HG03520 (cell line): ENCODE results near the gene ZNF467.

Experiments used
- ATAC-seq: cut with Tn5 transposase; IDR thresholded peaks from one replicate; pipeline ENCODE4 v1.9.1; 2021; ENCODE audit warnings: mild to moderate bottlenecking, moderate library complexity; ENCODE audit not compliant: unreplicated experiment

The ZNF467 gene

DNA sequence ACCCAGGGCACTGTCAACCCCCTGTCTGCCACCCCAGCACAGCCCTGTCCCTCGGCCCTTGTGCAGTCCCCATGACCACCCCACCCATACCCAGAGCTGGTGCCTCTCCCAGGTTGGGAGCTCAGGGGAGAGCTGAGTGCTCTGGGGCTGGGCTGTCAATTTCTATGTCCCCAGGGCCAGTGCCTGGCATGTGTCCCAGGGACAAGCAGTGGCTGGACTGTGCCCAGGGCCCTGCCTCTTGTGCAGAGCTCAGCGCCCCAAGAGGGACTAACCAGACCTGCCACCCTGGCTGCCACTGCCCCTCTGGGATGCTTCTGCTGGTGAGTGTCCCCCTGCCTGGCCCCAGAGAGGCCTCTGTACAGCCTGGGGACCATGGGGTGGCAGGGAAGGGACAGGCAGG, 35.8 kb upstream of the ZNF467 start:
- no peak for ATAC-seq

DNA sequence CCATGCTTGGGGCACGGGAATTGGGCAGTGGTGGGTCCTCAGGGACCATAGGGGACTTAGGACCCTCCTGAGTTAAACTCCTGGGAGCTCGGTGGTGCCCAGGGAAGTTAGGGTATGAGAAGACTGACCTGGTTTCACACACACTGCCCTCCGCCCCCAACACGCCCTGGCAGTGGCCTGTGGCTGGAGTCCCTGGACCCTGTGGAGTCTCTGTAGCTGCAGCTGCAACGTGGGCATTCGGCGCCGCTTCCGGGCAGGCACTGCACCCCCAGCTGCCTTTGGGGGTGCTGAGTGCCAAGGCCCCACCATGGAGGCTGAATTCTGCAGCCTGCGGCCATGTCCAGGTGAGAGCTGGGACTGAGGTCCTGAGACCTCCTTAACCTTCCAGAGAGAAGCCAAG, 34.9 kb upstream of the ZNF467 start:
- no peak for ATAC-seq

DNA sequence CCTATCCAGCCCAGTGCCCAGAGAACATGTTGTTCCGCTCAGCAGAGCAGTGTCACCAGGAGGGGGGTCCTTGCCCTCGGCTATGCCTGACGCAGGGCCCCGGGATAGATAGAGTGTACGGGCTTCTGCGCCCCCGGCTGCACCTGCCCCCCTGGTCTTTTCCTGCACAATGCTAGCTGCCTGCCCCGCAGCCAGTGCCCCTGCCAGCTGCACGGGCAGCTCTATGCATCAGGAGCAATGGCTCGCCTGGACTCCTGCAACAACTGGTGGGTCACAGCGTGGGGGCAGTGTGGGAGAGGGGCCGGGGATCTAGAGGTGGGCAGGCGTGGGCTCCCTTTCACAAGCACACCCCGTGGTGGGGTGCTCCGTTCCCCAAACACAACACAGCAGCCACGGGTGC, 33.3 kb upstream of the ZNF467 start:
- ATAC-seq: no peak

DNA sequence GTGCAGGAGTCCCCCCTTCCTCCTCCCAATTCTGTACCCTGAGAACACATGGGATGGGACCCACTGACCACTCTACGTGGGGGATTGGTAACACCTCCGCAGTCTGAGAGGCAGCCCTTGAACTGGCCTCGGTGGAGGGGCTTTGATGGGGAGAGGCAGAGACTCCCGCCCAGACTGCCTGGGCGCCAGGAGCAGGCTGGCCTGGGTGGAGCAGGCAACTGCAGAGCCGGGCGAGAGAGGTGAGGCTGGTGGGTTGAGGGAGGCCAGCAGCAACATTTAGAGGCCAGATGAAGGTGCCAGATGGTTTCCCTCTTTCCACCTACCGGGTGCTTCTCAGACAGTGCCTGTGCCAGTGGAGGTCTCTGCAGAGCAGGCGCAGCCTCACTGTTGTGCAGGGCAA, 30.7 kb upstream of the ZNF467 start:
- no peak for ATAC-seq

DNA sequence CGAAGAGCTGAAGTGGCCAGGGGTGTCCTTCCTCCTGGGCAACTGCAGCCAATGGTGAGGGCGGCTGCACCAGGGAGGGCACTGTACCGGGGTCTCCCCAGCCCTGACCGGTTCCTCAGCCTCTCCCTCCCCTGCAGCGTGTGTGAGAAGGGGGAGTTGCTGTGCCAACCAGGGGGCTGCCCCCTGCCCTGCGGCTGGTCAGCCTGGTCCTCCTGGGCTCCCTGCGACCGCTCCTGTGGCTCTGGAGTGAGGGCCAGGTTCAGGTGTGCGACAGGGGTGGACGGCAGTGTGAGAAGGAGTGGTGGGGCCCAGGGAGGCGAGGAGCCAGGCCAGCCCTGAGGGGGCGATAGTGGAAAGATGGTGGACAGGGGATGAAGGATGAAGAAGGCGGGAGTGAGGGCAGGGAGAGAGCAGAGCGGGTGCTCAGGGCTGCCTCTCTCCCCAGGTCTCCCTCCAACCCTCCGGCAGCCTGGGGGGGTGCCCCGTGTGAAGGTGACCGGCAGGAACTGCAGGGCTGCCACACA, 30.2 kb upstream of the ZNF467 start:
- no peak for ATAC-seq

DNA sequence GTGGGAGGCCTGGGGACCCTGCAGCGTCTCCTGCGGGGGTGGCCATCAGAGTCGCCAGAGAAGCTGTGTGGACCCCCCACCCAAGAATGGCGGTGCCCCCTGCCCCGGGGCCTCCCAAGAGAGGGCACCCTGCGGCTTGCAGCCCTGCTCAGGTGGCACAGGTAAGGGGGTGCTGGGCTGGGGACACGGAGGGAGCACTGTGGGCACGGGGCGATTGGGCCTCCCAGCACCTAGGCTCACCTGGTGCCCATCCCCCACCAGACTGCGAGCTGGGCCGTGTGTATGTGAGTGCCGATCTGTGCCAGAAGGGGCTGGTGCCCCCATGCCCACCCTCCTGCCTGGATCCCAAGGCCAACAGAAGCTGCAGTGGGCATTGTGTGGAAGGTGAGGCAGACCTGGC, 29.6 kb upstream of the ZNF467 start:
- ATAC-seq: no peak

DNA sequence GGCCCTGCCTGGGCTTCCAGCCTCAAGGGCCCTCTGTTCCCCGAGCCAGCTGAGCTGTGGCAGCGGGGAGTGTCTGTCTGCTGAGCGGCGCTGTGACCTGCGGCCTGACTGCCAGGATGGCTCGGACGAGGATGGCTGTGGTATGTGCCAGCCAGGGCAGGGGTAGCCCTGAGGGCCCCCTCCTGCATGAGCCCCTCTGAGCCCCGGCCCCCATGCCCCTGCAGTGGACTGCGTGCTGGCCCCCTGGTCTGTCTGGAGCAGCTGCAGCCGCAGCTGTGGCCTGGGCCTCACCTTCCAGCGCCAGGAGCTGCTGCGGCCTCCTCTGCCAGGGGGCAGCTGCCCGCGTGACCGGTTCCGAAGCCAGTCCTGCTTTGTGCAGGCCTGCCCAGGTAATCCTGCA, 28.4 kb upstream of the ZNF467 start:
- no peak for ATAC-seq

DNA sequence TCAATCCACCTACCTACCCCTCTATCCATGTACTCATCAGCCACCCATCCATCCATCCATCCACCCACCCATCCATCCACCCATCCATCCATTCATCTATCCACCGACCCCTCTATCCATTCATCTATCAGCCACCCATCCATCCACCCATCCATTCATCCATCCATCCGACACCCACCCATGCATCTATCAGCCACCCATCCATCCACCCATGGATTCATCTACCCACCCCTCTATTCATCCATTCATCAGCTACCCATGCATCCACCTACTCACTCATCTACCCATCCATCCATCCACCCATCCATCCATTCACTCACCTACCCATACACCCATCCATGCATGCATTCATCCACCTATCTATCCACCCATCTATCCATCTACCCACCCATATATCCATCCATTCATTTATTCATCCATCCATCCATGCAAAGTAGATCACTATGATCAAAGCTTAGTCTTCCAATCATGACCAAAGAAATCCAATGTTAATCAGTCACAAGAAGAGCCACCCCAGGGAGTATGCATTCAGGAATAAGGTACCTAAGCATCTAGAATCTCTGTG, 27.7 kb upstream of the ZNF467 start:
- ATAC-seq: no peak

DNA sequence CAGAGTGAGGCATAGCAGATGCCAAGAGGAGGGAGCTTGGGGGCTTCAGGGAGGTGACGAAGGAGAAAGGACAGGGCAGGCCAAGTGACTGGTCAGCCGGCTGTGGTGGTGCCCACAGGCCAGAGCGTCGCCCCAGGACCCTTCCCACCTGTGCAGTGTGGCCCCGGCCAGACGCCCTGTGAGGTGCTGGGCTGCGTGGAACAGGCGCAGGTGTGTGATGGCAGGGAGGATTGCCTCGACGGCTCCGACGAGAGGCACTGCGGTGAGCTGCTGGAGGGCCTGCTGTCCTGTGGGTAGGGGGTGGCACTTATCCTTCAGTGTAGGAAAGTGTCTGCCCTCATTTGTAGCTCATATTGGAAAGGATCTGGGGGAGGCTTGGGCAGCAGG, 26.8 kb upstream of the ZNF467 start:
- no peak for ATAC-seq

DNA sequence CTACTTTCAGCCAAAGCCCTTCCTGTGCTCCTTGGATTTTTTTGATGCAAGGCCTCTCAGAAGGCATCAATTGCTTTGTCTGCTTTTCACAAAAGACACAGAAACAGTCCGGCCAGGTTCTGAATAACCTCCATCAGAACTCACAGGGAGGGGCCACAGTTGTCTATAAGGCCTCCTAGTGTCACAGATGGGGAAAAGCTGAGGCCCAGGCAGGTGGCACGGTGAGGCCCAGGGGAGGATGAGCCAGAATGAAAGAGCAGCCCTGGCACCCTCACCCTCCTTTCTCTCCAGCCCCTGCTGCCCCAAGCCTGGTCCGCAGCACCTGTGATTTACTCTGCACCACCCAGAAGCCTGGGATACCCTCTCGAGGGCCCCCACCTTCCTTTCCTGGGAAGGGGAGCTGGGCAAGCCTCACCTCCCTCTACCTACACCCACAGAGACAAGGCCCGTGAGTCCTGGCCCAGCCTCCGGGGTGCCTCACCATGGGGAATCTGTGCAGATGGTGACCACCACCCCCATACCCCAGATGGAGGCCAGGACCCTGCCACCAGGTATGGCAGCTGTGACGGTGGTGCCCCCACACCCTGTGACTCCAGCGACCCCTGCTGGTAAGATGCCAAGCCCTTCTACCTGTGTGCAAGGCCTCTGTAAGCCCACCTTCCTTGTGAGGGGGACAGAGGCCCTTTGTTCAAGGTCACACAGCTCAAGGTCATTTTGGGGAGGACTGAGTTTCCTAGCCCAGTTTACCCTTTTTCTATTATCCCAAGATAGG, 26.2 kb upstream of the ZNF467 start:
- no peak for ATAC-seq

DNA sequence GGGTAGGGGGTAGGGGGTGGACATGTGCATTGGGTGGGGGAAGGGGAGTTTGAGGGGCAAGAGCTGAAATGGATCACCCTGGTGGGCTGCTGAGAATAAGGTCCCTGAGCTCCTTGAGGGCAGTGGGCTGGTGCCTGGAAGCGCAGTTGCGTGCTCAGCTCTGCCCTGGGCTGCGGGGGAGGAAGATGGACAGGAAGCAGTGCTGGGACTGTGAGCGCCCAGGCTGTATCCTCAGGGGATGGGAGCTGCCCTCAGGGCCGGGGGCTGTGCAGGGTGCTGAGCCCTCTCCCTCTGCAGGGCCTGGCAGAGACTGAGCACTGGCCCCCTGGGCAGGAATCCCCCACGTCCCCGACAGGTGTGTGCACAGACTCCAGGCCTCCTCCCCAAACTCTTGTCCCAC, 24.4 kb upstream of the ZNF467 start:
- ATAC-seq: no peak

DNA sequence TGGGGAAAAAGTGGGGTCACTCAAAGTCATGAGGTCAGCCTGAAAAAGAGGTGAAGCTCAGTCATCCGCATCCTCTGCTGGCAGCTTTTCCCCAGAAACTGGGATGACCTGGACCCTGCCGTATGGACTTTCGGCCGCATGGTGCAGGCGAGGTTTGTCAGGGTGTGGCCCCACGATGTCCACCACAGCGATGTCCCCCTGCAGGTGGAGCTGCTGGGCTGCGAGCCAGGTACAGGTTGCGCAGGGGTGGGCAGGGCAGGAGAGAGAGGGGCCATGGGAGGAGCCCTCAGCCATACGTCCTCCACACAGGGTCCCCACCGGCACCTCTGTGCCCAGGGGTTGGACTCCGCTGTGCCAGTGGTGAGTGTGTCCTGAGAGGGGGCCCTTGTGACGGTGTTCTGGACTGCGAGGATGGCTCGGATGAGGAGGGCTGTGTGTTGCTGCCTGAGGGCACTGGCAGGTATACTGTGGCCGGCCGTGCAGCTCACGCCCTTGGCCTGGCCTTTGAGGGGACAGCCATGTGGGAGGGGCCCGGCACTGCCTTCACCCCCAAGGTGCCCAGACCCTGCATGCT, 23.0 kb upstream of the ZNF467 start:
- no peak for ATAC-seq

DNA sequence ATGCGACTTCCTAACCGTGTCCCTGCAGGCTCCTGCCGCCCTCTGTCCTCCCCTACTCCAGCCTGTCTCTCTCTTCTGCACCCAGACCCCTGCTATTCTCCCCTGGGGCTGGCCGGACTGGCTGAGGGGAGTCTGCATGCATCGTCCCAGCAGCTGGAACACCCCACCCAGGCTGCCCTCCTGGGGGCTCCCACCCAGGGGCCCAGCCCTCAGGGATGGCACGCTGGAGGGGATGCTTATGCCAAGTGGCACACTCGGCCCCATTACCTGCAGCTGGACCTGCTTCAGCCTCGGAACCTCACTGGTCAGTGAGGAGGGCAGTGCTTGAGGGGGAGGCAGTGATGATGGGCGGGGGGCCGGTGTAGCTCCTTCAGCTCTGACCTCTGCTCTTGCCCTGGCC, 21.7 kb upstream of the ZNF467 start:
- no peak for ATAC-seq

DNA sequence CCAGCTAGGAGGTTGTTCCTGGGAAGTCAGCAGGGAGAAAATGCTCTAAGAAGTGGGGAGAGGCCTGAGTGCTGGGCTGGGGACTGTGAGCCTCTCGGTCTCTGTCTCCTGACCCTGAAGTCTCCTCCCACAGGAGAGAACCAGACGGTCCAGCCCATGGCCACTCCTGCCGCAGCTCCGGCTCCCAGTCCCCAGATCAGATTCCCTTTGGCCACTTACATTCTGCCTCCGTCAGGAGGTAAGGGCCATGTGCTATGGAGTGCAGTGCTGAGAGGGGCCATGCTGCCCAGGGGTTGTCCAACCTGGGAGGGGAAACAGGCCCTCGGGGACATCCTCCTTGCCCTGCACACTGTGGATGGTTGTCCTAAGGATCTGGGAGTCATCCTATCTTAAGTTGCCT, 21.3 kb upstream of the ZNF467 start:
- no peak for ATAC-seq

DNA sequence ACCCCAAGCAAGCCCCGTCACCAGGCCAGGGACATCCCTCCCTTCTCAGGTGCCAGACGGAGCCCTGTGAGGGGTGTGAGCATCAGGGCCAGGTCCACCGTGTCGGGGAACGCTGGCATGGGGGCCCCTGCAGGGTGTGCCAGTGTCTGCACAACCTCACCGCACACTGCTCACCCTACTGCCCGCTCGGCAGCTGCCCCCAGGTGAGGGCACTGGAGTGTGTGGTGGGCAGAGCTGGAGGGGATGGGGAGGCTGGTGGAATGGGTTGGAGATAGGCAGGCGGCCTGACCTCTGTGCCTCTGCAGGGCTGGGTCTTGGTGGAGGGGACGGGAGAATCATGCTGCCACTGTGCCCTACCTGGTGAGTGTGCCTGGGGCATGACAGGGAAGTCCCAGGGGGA, 19.9 kb upstream of the ZNF467 start:
- ATAC-seq: no peak

DNA sequence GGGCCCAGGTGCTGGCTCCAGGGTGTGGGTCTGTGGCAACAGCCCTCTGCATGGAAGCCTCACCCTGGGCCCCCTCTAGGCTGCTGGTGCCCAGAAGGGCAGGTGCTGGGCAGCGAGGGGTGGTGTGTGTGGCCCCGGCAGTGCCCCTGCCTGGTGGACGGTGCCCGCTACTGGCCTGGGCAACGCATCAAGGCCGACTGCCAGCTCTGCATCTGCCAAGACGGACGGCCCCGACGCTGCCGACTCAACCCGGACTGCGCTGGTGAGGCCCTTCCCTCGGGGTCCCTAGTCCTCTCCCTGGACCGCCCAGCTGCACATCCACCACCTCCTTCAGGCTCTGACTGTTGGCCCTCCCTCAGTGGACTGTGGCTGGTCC, 18.8 kb upstream of the ZNF467 start:
- no peak for ATAC-seq

DNA sequence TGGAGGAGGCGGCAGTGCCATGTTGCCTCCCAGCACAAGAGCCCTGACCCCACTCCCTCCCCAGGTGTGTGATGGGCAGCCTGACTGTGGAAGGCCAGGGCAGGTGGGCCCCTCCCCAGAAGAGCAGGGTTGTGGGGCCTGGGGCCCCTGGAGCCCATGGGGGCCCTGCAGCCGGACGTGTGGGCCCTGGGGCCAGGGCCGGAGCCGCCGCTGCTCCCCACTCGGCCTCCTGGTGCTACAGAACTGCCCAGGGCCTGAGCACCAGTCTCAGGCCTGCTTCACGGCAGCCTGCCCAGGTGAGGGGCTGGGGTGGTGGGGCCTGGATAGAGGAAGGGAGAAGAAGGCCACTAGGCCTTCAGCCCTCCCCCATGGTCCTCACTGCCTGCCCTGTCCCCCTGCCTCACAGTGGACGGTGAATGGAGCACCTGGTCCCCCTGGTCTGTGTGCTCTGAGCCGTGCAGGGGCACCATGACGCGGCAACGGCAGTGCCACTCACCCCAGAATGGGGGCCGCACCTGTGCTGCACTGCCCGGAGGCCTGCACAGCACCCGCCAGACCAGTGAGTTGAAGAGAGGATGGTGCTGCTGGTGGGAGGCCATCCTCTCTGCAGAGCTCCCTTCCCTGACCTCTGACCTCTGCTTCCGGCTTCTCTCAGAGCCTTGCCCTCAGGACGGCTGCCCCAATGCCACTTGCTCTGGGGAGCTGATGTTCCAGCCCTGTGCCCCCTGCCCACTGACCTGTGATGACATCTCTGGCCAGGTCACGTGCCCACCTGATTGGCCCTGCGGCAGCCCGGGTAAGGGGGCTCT, 18.2 kb upstream of the ZNF467 start:
- ATAC-seq: no peak

DNA sequence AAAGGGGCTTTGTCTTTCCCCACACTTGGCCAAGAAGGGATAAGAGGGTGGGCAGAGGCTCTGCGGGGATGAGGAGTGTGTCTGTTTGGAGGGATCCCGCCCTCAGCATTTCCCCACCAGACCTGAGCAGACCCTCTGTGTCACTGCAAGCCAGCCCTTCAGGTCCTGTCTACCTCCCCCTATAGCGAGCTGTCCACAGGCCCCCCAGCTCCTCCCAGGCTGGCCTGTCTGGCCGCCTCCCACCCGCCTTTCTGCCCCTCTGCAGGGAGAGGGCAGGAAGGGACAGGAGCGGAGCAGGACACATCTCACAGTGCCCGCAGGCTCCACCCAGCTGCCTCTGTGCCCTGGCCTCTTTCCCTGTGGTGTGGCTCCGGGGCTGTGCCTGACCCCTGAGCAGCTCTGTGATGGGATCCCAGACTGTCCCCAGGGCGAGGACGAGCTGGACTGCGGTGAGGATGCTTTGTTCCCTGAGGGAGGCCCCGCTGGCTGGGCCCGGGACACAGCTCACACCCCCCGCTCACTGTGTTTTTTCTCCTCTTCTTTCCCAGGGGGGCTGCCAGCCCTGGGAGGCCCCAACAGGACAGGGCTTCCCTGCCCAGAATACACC, 17.5 kb upstream of the ZNF467 start:
- ATAC-seq: no peak

DNA sequence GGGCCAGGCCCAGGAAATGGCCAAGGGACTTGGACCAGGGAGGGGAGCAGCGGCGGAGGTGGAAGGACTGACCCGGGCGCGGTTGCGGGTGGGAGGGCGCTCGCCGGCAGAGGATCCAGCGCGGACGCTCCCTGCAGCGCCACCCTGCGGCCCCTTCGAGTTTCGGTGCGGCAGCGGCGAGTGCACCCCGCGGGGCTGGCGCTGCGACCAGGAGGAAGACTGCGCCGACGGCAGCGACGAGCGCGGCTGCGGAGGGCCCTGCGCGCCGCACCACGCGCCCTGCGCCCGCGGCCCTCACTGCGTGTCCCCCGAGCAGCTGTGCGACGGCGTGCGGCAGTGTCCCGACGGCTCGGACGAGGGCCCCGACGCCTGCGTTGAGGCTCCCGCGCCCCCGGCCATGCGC, 16.8 kb upstream of the ZNF467 start:
- ATAC-seq: no peak

DNA sequence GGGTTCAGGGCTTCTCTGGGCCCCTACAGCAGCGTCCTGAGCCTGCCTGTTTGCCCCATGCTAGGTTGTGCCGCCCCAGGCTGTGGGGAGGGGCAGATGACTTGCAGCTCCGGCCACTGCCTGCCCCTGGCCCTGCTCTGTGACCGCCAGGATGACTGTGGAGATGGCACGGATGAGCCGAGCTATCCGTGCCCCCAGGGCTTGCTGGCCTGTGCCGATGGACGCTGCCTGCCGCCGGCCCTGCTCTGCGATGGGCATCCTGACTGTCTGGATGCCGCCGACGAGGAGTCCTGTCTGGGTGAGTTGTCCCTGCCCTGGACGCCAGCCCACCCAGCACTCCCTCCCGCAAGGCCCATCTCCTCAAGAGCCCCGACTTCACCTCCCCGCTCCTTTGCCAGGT, 15.7 kb upstream of the ZNF467 start:
- no peak for ATAC-seq

DNA sequence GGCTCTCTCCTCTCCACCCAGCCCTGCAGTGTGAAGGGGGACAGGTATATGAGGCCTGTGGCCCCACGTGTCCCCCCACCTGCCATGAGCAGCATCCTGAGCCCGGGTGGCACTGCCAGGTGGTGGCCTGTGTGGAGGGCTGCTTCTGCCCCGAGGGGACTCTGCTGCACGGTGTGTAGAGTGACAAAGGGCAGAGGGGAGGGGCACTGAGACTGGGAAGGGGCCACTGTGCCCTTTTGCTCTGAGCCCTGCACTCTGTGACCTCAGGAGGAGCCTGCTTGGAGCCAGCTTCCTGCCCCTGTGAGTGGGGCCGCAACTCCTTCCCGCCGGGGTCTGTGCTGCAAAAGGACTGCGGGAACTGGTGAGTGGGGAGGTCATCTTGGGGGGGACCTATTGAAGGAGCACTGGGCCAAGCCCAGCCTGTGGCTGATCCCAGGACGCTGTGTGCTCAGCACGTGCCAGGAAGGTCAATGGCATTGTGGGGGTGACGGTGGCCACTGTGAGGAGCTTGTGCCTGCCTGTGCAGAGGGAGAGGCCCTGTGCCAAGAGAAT, 15.0 kb upstream of the ZNF467 start:
- no peak for ATAC-seq
